ENCODE measurements around the gene SLC16A6.
"Not testable (repeated sequence)": the region's sequence is repeated elsewhere in the genome, so short reads cannot be mapped to it uniquely, and the experiment has no call there.

Gene SLC16A6

GRCh38 chr17:68228039-68228680 lies 62.8 kb downstream of the SLC16A6 start:
- FAIRE-seq, result peak; percentile 72
- not testable (repeated sequence) for DNase-seq (ENCODE audit: insufficient read length, low spot score)

- peak; percentile 76 for FAIRE-seq
- DNase-seq (ENCODE audit: insufficient read length, low spot score), result not testable (repeated sequence)
Measured at GRCh38 chr17:68225055-68225454, 65.9 kb downstream of the SLC16A6 start.

GRCh38 chr17:68222606-68223005 lies 68.3 kb downstream of the SLC16A6 start:
- FAIRE-seq (no peak), DNase-seq (ENCODE audit: insufficient read length, low spot score) (no peak)

GRCh38 chr17:68221786-68222185 lies 69.1 kb downstream of the SLC16A6 start:
- no peak for DNase-seq (ENCODE audit: insufficient read length, low spot score)
- FAIRE-seq, result no peak

- FAIRE-seq; DNase-seq (ENCODE audit: insufficient read length, low spot score): not testable (repeated sequence)
Measured at GRCh38 chr17:68220786-68221185, 70.1 kb downstream of the SLC16A6 start.

GRCh38 chr17:68220186-68220585 lies 70.7 kb downstream of the SLC16A6 start:
- DNase-seq (ENCODE audit: insufficient read length, low spot score), result not testable (repeated sequence)
- FAIRE-seq, result peak; percentile 21

GRCh38 chr17:68219429-68219828 lies 71.5 kb downstream of the SLC16A6 start:
- DNase-seq (ENCODE audit: insufficient read length, low spot score); FAIRE-seq: not testable (repeated sequence)
